AG04450 (cell line): ENCODE measurements around the gene RPUSD4. TPM values are rescaled to one million over a fixed set of nuclear protein-coding genes. Genes with fewer than 3 reads are reported as not detected.

Experiments used
- CTCF ChIA-PET: fragments of 300-600, 350-600 bp; formaldehyde crosslinking; extraction: SDS; loops from one replicate; lab custom pipeline; 2022; ENCODE audit warnings: antibody characterized with exemption, inconsistent platforms; lab: Charles Lee
- POLR2A ChIA-PET: fragments of 350-600 bp; formaldehyde crosslinking; extraction: SDS; loops from one replicate; lab custom pipeline; 2021; ENCODE audit warnings: antibody characterized with exemption, inconsistent platforms; lab: Yijun Ruan, JAX
- DNase-seq: peaks from one replicate; pipeline ENCODE4 v3.0.0-alpha.2; 2011; ENCODE audit warnings: low read depth, low spot score
- H3K27ac ChIP-seq: one replicate; pipeline ENCODE4 v1.5.1; 2012; ENCODE audit warnings: low read depth, low read length, control low read depth
- H3K27me3 ChIP-seq: one replicate; pipeline ENCODE4 v1.6.0; 2012; ENCODE audit warnings: low read length; ENCODE audit not compliant: control insufficient read depth, insufficient read depth
- H3K4me3 ChIP-seq: 2 replicates; pipeline ENCODE4 v1.5.1; 2011; ENCODE audit warnings: mild to moderate bottlenecking, low read depth, low read length, control low read depth
- H3K9me3 ChIP-seq: 2 replicates; pipeline ENCODE4 v1.5.1; 2012; ENCODE audit warnings: low read length; ENCODE audit not compliant: control insufficient read depth, insufficient read depth
- CTCF ChIP-seq: IDR thresholded peaks from 2 replicates; pipeline ENCODE4 v1.5.1; 2011; ENCODE audit warnings: low read depth, low read length, control low read depth, inconsistent platforms
- polyA plus RNA-seq: library from polyadenylated mRNA; depleted of rRNA; stranded (reverse); fragments of >200 nt; gene quantifications from 2 replicates; pipeline ENCODE4 v1.2.3, GENCODE V29; 2011

Gene RPUSD4
- polyA plus RNA-seq, 1 experiment = 22.0 TPM

DNA sequence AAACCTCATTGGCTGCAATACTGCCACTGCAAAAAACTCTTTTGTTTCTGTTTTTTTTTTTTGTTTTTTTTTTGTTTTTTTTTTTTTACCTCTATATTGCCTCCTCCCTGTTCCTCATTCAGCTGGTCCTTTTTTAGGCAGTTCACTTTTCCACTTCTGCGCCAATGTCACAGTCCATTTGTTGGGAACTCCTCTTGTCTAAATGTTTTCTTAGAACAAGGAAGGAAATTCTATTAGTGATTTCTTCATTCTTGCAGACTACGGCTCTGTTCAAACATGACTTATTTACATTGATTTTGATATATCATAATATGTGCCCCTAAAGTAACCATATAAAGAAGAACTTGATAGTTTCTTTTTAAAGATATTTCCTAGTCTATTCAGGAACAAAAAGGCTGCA, 3.0 kb upstream of the RPUSD4 start:
- TF ChIP-seq CTCF = no peak
- H3K27me3 ChIP-seq = no peaks in the 10 kb centered on the region
- CTCF ChIA-PET = no interaction called here
- no peak for DNase-seq
- no peak overlapping the region for H3K27ac ChIP-seq
- no peaks in the 10 kb centered on the region; the same call in 1 of the 2 replicates for H3K9me3 ChIP-seq
- no peak overlapping the region for H3K4me3 ChIP-seq
- POLR2A ChIA-PET = no interaction called here

DNA sequence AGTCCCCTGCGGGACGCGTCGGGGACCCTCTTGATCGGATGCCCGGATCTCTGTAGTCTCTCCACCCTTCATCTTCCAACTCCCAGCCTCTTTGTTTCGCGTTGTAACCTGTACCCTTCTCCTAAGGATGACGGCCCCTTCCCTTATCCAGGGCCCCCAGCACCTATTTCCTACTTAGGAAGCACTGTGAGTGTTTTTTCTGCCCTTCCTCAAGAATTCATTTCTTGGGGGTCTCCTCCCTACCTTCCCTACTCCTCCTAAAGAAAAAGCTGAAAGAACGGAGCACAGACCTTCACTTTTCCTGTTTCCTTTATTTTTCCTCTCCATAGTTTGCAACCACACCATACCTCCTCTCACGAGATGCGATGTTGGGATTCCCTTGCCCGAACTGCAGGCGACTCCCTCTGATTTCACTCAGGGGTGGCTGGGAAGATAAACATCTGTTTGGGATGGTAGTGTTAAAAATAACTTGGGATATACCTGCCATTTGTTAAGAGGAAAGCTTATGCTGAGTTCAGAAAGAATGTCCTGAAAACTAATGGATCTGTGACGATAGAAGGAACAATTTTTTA, 725 bp upstream of the RPUSD4 start:
- TF ChIP-seq CTCF = no peak
- POLR2A ChIA-PET = interaction anchor here (0.6 to 1.1 kb wide), 8 partner anchors 10 to 705 kb away, joined by 3 to 11 read pairs (median 3); partner anchors contain the start of genes FOXRED1 and SRPRA
- H3K27ac ChIP-seq = peak overlapping the region; percentile 42
- CTCF ChIA-PET = interaction anchor here (0.5 to 0.6 kb wide), 2 partner anchors 44 to 331 kb away, joined by 3 to 4 read pairs; no protein-coding TSS in a partner anchor
- peak overlapping the region; percentile 94 for H3K4me3 ChIP-seq
- no peaks in the 10 kb centered on the region for H3K27me3 ChIP-seq
- no peak for DNase-seq
- H3K9me3 ChIP-seq = no peaks in the 10 kb centered on the region; the same call in 1 of the 2 replicates

DNA sequence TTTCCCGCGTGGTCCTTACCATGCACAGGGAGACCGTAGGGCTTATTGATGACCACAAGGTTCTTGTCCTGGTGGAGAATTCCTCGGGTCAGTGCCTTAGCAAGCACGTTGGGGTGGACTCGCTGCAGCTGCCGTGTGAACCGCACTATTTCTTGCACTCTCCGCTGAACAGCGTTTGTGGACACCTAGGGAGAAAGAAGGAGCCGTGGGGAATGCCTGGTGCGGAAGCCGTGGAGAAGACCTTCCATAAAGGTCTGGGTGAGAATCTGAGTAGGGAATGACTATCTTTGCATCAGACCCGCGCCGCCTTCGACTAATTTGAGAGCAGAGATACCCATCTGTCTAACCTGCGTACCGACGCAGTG, 597 bp downstream of the RPUSD4 start:
- POLR2A ChIA-PET = interaction anchor here (1.1 kb wide), 1 partner anchor 9 kb away, joined by 6 read pairs; no protein-coding TSS in a partner anchor
- no peak for TF ChIP-seq CTCF
- DNase-seq = no peak
- peak overlapping the region; percentile 94 for H3K4me3 ChIP-seq
- CTCF ChIA-PET = interaction anchor here (0.7 kb wide), 1 partner anchor 10 kb away, joined by 3 read pairs; no protein-coding TSS in a partner anchor
- no peak overlapping the region for H3K27ac ChIP-seq
- no peaks in the 10 kb centered on the region for H3K27me3 ChIP-seq
- H3K9me3 ChIP-seq = no peaks in the 10 kb centered on the region; the same call in 1 of the 2 replicates

DNA sequence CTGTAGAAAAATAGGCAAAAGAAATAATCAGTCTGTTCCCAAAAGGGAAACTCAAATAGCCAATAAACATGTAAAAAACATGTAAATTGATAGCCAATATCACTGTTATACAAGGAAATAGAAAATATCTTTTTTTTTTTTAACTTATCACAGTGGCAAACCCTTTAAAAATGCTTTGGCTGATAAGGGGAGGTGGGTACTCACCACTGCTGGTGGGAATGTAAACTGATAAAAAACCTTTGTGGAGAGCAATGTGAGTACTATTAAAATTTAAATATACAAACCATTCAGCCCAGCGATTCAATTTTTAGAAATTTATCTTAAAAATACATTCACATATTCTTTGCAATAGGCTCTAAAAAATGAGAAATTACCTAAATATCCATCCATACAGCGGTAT, 3.6 kb downstream of the RPUSD4 start:
- DNase-seq = no peak
- TF ChIP-seq CTCF = no peak
- Histone ChIP-seq H3K27ac (no peak overlapping the region), H3K9me3 (no peaks in the 10 kb centered on the region; the same call in 1 of the 2 replicates), H3K27me3 (no peaks in the 10 kb centered on the region), H3K4me3 (no peak overlapping the region)
- CTCF ChIA-PET = no interaction called here
- POLR2A ChIA-PET = no interaction called here

GRCh38 chr11:126205359-126205758, 6.1 kb downstream of the RPUSD4 start:
- DNase-seq = no peak
- Histone ChIP-seq H3K9me3 (no peaks in the 10 kb centered on the region), H3K4me3 (no peak overlapping the region), H3K27me3 (no peaks in the 10 kb centered on the region), H3K27ac (no peak overlapping the region)
- TF ChIP-seq CTCF = no peak
- POLR2A ChIA-PET = interaction anchor here (0.6 kb wide), 1 partner anchor 288 kb away, joined by 3 read pairs; no protein-coding TSS in a partner anchor
- CTCF ChIA-PET = no interaction called here
